ENCODE measurements around the gene RAB36. TPM values are rescaled to one million over a fixed set of nuclear protein-coding genes. Genes with fewer than 3 reads are reported as not detected.

The RAB36 gene
- total RNA-seq, 1 donor from 2014 or later: 1.7 TPM

GRCh38 chr22:23098718-23099530, 46.4 kb upstream of the RAB36 start:
- intact Hi-C loops (cut with micrococcal nuclease): no loop called here
- H3K27me3 Mint-ChIP-seq: no peaks in the 10 kb centered on the region
- H3K27ac Mint-ChIP-seq: no peak overlapping the region
- DNase-seq: no peak
- ATAC-seq (ENCODE audit: low read depth): no peak
- no peak overlapping the region for H3K4me3 Mint-ChIP-seq
- ChIA-PET POLR2A (no interaction called here), CTCF (no interaction called here)
- H3K9me3 Mint-ChIP-seq: no peaks in the 10 kb centered on the region
- H3K36me3 Mint-ChIP-seq (ENCODE audit: low read depth): no peaks in the 10 kb centered on the region
- no peak for TF ChIP-seq CTCF (IDR thresholded peaks at IDR 0.05)
- H3K4me1 Mint-ChIP-seq: no peaks in the 10 kb centered on the region

- ATAC-seq (ENCODE audit: low read depth): no peak
- Mint-ChIP-seq H3K27me3 (no peaks in the 10 kb centered on the region), H3K27ac (no peak overlapping the region), H3K36me3 (ENCODE audit: low read depth) (no peaks in the 10 kb centered on the region), H3K4me3 (no peak overlapping the region), H3K9me3 (no peaks in the 10 kb centered on the region), H3K4me1 (no peaks in the 10 kb centered on the region)
- CTCF ChIA-PET: no interaction called here
- no peak for DNase-seq
- intact Hi-C loops (cut with micrococcal nuclease): no loop called here
- POLR2A ChIA-PET: no interaction called here
- no peak for TF ChIP-seq CTCF (IDR thresholded peaks at IDR 0.05)
Measured at GRCh38 chr22:23099531-23099804, 45.8 kb upstream of the RAB36 start.

- Mint-ChIP-seq H3K4me3 (no peak overlapping the region), H3K9me3 (no peaks in the 10 kb centered on the region), H3K36me3 (ENCODE audit: low read depth) (no peaks in the 10 kb centered on the region), H3K27me3 (no peaks in the 10 kb centered on the region), H3K4me1 (no peaks in the 10 kb centered on the region), H3K27ac (no peak overlapping the region)
- intact Hi-C loops (cut with micrococcal nuclease): no loop called here
- ChIA-PET POLR2A (no interaction called here), CTCF (no interaction called here)
- DNase-seq (no peak), ATAC-seq (ENCODE audit: low read depth) (no peak)
- no peak for TF ChIP-seq CTCF (IDR thresholded peaks at IDR 0.05)
Measured at GRCh38 chr22:23100124-23100801, 45.0 kb upstream of the RAB36 start.

GRCh38 chr22:23101524-23101923, 43.8 kb upstream of the RAB36 start:
- Mint-ChIP-seq H3K36me3 (ENCODE audit: low read depth) (no peaks in the 10 kb centered on the region), H3K4me3 (no peak overlapping the region), H3K27ac (no peak overlapping the region), H3K4me1 (no peaks in the 10 kb centered on the region), H3K27me3 (no peaks in the 10 kb centered on the region), H3K9me3 (no peaks in the 10 kb centered on the region)
- no peak for ATAC-seq (ENCODE audit: low read depth)
- DNase-seq: no peak
- intact Hi-C loops (cut with micrococcal nuclease): no loop called here
- TF ChIP-seq CTCF (IDR thresholded peaks at IDR 0.05): no peak
- ChIA-PET POLR2A (interaction anchor here (0.6 kb wide), 1 partner anchor 731 kb away, joined by 4 read pairs; no protein-coding TSS in a partner anchor), CTCF (no interaction called here)

GRCh38 chr22:23102002-23102655, 43.1 kb upstream of the RAB36 start:
- Mint-ChIP-seq H3K4me3 (no peak overlapping the region), H3K27me3 (no peaks in the 10 kb centered on the region), H3K36me3 (ENCODE audit: low read depth) (no peaks in the 10 kb centered on the region), H3K4me1 (no peaks in the 10 kb centered on the region), H3K9me3 (no peaks in the 10 kb centered on the region), H3K27ac (no peak overlapping the region)
- TF ChIP-seq CTCF (IDR thresholded peaks at IDR 0.05): no peak
- intact Hi-C loops (cut with micrococcal nuclease): no loop called here
- ChIA-PET POLR2A (no interaction called here), CTCF (no interaction called here)
- ATAC-seq (ENCODE audit: low read depth) (no peak), DNase-seq (no peak)
